H1 (cell line): ENCODE measurements around the gene KIZ. TPM values are rescaled to one million over a fixed set of nuclear protein-coding genes. Genes with fewer than 3 reads are reported as not detected.

Source experiments
- CTCF ChIA-PET: fragments of 300-600 bp; sonication (Branson Sonifier 250); formaldehyde crosslinking; loops from one replicate; lab custom pipeline; 2021; ENCODE audit not compliant: partially characterized antibody; lab: Charles Lee
- POLR2A ChIA-PET: fragments of 300-600 bp; sonication (Branson Sonifier 250); formaldehyde crosslinking; loops from one replicate; lab custom pipeline; 2021; ENCODE audit warnings: inconsistent platforms; ENCODE audit not compliant: partially characterized antibody; lab: Charles Lee
- DNase-seq, 2 experiments: peaks; one replicate each; pipeline versions ENCODE4 v3.0.0 to v3.0.0-alpha.2; 2010 to 2022; ENCODE audit warnings: low spot score in 2 of 2, low read depth in 1 of 2, mixed read lengths in 1 of 2
- FAIRE-seq: peaks from 2 replicates; lab custom pipeline; 2011; peaks lifted over from hg19 to GRCh38; lab: Jason Lieb, UNC
- H2AFZ ChIP-seq: 2 replicates; pipeline ENCODE4 v1.8.1; 2012; ENCODE audit warnings: low read length, inconsistent platforms
- H2AK5ac ChIP-seq: 2 replicates; pipeline ENCODE4 v1.6.1; 2013; ENCODE audit warnings: low read depth, low read length
- H2BK120ac ChIP-seq: replicated peaks from 2 replicates; pipeline ENCODE3; 2013; ENCODE audit warnings: low read depth, low read length, inconsistent platforms
- H2BK12ac ChIP-seq: 2 replicates; pipeline ENCODE4 v1.6.1; 2013; ENCODE audit warnings: low read depth, low read length
- H2BK15ac ChIP-seq: 2 replicates; pipeline ENCODE4 v1.6.1; 2013; ENCODE audit warnings: low read length
- H2BK20ac ChIP-seq: 2 replicates; pipeline ENCODE4 v1.6.1; 2013; ENCODE audit warnings: low read length
- H2BK5ac ChIP-seq: 2 replicates; pipeline ENCODE4 v1.6.1; 2013; ENCODE audit warnings: low read depth, low read length
- H3K14ac ChIP-seq: 2 replicates; pipeline ENCODE4 v1.6.1; 2013; ENCODE audit warnings: inconsistent platforms; ENCODE audit not compliant: insufficient read length
- H3K18ac ChIP-seq: 2 replicates; pipeline ENCODE4 v1.6.1; 2013; ENCODE audit warnings: low read length; ENCODE audit errors: extremely low read depth
- H3K23ac ChIP-seq: 2 replicates; pipeline ENCODE4 v1.6.1; 2013; ENCODE audit warnings: inconsistent platforms; ENCODE audit not compliant: insufficient read length
- H3K23me2 ChIP-seq: 2 replicates; pipeline ENCODE4 v1.6.1; 2013; ENCODE audit warnings: low read depth, low read length
- H3K27ac ChIP-seq: 2 replicates; pipeline ENCODE4 v1.6.1; 2011; ENCODE audit warnings: low read depth, low read length, inconsistent platforms
- H3K27me3 ChIP-seq, 4 experiments: replicated peaks in 1 of 4; 1 replicate in 1 of 4; 2 replicates in 3 of 4; pipeline versions ENCODE4 v1.6.1 to v1.8.1; 2011 to 2013; ENCODE audit warnings: low read length in 3 of 4, mild to moderate bottlenecking in 3 of 4, inconsistent platforms in 2 of 4, mixed read lengths in 2 of 4, moderate library complexity in 1 of 4; ENCODE audit not compliant: control insufficient read depth in 3 of 4, insufficient read depth in 3 of 4; ENCODE audit errors: extremely low read depth in 1 of 4
- H3K36me3 ChIP-seq, 4 experiments: 2 replicates each; pipeline versions ENCODE4 v1.6.1 to v1.8.1; 2011 to 2013; ENCODE audit warnings: mild to moderate bottlenecking in 4 of 4, low read length in 3 of 4, moderate library complexity in 2 of 4, control low read depth in 1 of 4, inconsistent platforms in 1 of 4; ENCODE audit not compliant: insufficient read depth in 4 of 4, control insufficient read depth in 2 of 4
- H3K4ac ChIP-seq: replicated peaks from 2 replicates; pipeline ENCODE3; 2013; ENCODE audit warnings: low read length, low read depth, mixed read lengths, inconsistent platforms; ENCODE audit not compliant: insufficient read length
- H3K4me1 ChIP-seq, 4 experiments: replicated peaks in 1 of 4; 1 replicate in 1 of 4; 2 replicates in 3 of 4; pipeline versions ENCODE4 v1.6.1 to v1.8.1; 2011 to 2013; ENCODE audit warnings: low read length in 3 of 4, inconsistent platforms in 2 of 4, mixed read lengths in 1 of 4; ENCODE audit not compliant: insufficient read depth in 4 of 4, control insufficient read depth in 3 of 4
- H3K4me2 ChIP-seq, 2 experiments: 2 replicates each; pipeline versions ENCODE4 v1.6.1 to v1.8.1; 2011 to 2013; ENCODE audit warnings: low read depth in 2 of 2, low read length in 2 of 2, control low read depth in 1 of 2, inconsistent platforms in 1 of 2, mild to moderate bottlenecking in 1 of 2; ENCODE audit not compliant: insufficient read depth in 1 of 2
- H3K4me3 ChIP-seq, 4 experiments: fragments of 200-600, 300-600 bp in 1 of 4; sonication (generic), shearing (Covaris generic), sonication (Bioruptor Twin) in 1 of 4; 2 replicates each; pipeline versions ENCODE4 v1.5.1 to v1.8.1; 2011 to 2016; ENCODE audit warnings: low read length in 4 of 4, low read depth in 3 of 4, control low read depth in 2 of 4, inconsistent platforms in 2 of 4, mild to moderate bottlenecking in 2 of 4, mixed read lengths in 1 of 4, moderate library complexity in 1 of 4; ENCODE audit not compliant: insufficient read depth in 2 of 4; ENCODE audit errors: extremely low read depth in 1 of 4
- H3K56ac ChIP-seq: replicated peaks from 2 replicates; pipeline ENCODE3; 2013; ENCODE audit warnings: low read depth, mild to moderate bottlenecking, mixed read lengths, low read length, inconsistent platforms; ENCODE audit not compliant: insufficient read length
- H3K79me1 ChIP-seq: 2 replicates; pipeline ENCODE4 v1.6.1; 2013; ENCODE audit warnings: low read depth, low read length, control low read depth
- H3K79me2 ChIP-seq, 2 experiments: 2 replicates each; pipeline versions ENCODE4 v1.6.1 to v1.8.1; 2012 to 2013; ENCODE audit warnings: low read length in 2 of 2, mild to moderate bottlenecking in 2 of 2, inconsistent platforms in 1 of 2; ENCODE audit not compliant: insufficient read depth in 2 of 2, control insufficient read depth in 1 of 2
- H3K9ac ChIP-seq, 4 experiments: replicated peaks in 1 of 4; 1 replicate in 1 of 4; 2 replicates in 3 of 4; pipeline versions ENCODE4 v1.6.1 to v1.8.1; 2011 to 2013; ENCODE audit warnings: low read depth in 3 of 4, low read length in 3 of 4, control low read depth in 2 of 4, mild to moderate bottlenecking in 2 of 4, moderate library complexity in 2 of 4, inconsistent platforms in 1 of 4; ENCODE audit errors: extremely low read depth in 1 of 4
- H3K9me3 ChIP-seq, 2 experiments: 2 replicates each; pipeline versions ENCODE4 v1.6.1 to v1.8.1; 2012 to 2013; ENCODE audit warnings: mild to moderate bottlenecking in 2 of 2, moderate library complexity in 2 of 2, control low read depth in 1 of 2, inconsistent platforms in 1 of 2, low read depth in 1 of 2, low read length in 1 of 2, mixed read lengths in 1 of 2; ENCODE audit not compliant: insufficient read depth in 2 of 2
- H4K20me1 ChIP-seq, 2 experiments: replicated peaks in 1 of 2; 2 replicates each; pipeline versions ENCODE3 to v1.8.1; 2011 to 2013; ENCODE audit warnings: inconsistent platforms in 2 of 2, low read length in 2 of 2, mild to moderate bottlenecking in 1 of 2; ENCODE audit not compliant: insufficient read depth in 2 of 2, control insufficient read depth in 1 of 2
- H4K5ac ChIP-seq: 2 replicates; pipeline ENCODE4 v1.6.1; 2013; ENCODE audit warnings: low read length, low read depth, mixed read lengths, inconsistent platforms; ENCODE audit not compliant: insufficient read length
- H4K8ac ChIP-seq: 2 replicates; pipeline ENCODE4 v1.8.0; 2013; ENCODE audit warnings: mild to moderate bottlenecking, moderate library complexity, low read length, inconsistent platforms; ENCODE audit not compliant: insufficient read depth; ENCODE audit errors: extremely low read depth
- H4K91ac ChIP-seq: replicated peaks from 2 replicates; pipeline ENCODE3; 2013; ENCODE audit warnings: low read length, mixed read lengths, inconsistent platforms; ENCODE audit not compliant: insufficient read length
- CBX8 ChIP-seq: fragments of 300-800, 300-1000 bp; sonication (generic); IDR thresholded peaks from 2 replicates; pipeline ENCODE4 v1.7.1; 2016; ENCODE audit warnings: low read depth, low read length, borderline replicate concordance
- EZH2 ChIP-seq: fragments of 200-600 bp; sonication (generic); IDR thresholded peaks from 2 replicates; pipeline ENCODE4 v1.7.1; 2012; ENCODE audit warnings: low read depth, mild to moderate bottlenecking, moderate library complexity, low read length, inconsistent platforms; ENCODE audit not compliant: severe bottlenecking
- GABPA ChIP-seq: IDR thresholded peaks from 2 replicates; pipeline ENCODE4 v1.6.1; 2011; ENCODE audit warnings: mild to moderate bottlenecking, low read length, moderate library complexity, borderline replicate concordance; ENCODE audit not compliant: insufficient read depth
- JUN ChIP-seq: IDR thresholded peaks from 2 replicates; pipeline ENCODE4 v1.6.1; 2011; ENCODE audit warnings: low read depth, mild to moderate bottlenecking, improper control_type of control experiment, low read length
- KDM5A ChIP-seq: fragments of 200-600 bp; IDR thresholded peaks from 2 replicates; pipeline ENCODE4 v1.7.1; 2012; ENCODE audit warnings: mild to moderate bottlenecking, low read length, inconsistent platforms, mixed read lengths
- POLR2A ChIP-seq, 2 experiments: IDR thresholded peaks; 1 replicate in 1 of 2; 2 replicates in 1 of 2; pipeline ENCODE4 v1.6.1; 2011; ENCODE audit warnings: low read depth in 2 of 2, low read length in 2 of 2, mild to moderate bottlenecking in 2 of 2; ENCODE audit errors: control extremely low read depth in 1 of 2
- RAD21 ChIP-seq, 2 experiments: IDR thresholded peaks in 1 of 2; conservative IDR thresholded peaks in 1 of 2; 2 replicates each; pipeline ENCODE4 v1.6.1; 2011; ENCODE audit warnings: low read depth in 2 of 2, low read length in 2 of 2, improper control_type of control experiment in 1 of 2, inconsistent platforms in 1 of 2, mild to moderate bottlenecking in 1 of 2, moderate library complexity in 1 of 2
- RXRA ChIP-seq: IDR thresholded peaks from 2 replicates; pipeline ENCODE4 v1.6.1; 2011; ENCODE audit warnings: low read depth, mild to moderate bottlenecking, low read length, moderate library complexity; ENCODE audit not compliant: insufficient read depth
- SAP30 ChIP-seq: fragments of 300-600 bp; sonication (generic); IDR thresholded peaks from 2 replicates; pipeline ENCODE4 v1.7.1; 2012; ENCODE audit warnings: low read length, moderate library complexity, mild to moderate bottlenecking, inconsistent platforms; ENCODE audit not compliant: insufficient read depth, insufficient replicate concordance
- TAF1 ChIP-seq: IDR thresholded peaks from 2 replicates; pipeline ENCODE4 v1.6.1; 2011; ENCODE audit warnings: mild to moderate bottlenecking, low read depth, low read length
- WGBS, 2 experiments: shearing (Covaris generic) in 1 of 2; methylation state at CpG; one replicate each; pipeline versions ENCODE4 v1.1.6 to v1.1.7; 2013 to 2015; ENCODE audit warnings: low lambda C conversion rate in 2 of 2, mixed read lengths in 2 of 2, inconsistent platforms in 1 of 2, low coverage in 1 of 2, missing lambda C conversion rate in 1 of 2; ENCODE audit not compliant: insufficient replicate concordance in 2 of 2, insufficient coverage in 1 of 2, insufficient read length in 1 of 2; ENCODE audit errors: extremely low coverage in 1 of 2, missing lambda C conversion rate in 1 of 2; 5-methylcytosine and 5-hydroxymethylcytosine counted together
- polyA plus RNA-seq, 7 experiments: library from polyadenylated mRNA; depleted of rRNA in 3 of 7; stranded (reverse) in 5 of 7; unstranded in 2 of 7; fragments of >200 nt in 5 of 7; fragments of 200-250 nt in 2 of 7; gene quantifications; 1 replicate in 5 of 7; 2 replicates in 1 of 7; 4 replicates in 1 of 7; pipeline versions ENCODE4 v1.2.1 to v1.2.3, GENCODE V29; 2011 to 2013; ENCODE audit warnings: missing spikeins in 2 of 7, mixed read lengths in 2 of 7
- total RNA-seq: library from RNA; stranded (reverse); fragmentation: NEBNext Ultra II Directional; extraction: Animal tissue kit (Norgen Biotek cat#: 25700); gene quantifications from 2 replicates; pipeline ENCODE4 v1.2.1, GENCODE V29; 2021
- TF ChIP-seq, protein P1 (sequence below), 3 experiments: IDR thresholded peaks; 1 replicate in 2 of 3; 2 replicates in 1 of 3; pipeline versions ENCODE4 v1.5.1 to v1.6.1; 2011; ENCODE audit warnings: low read length in 3 of 3, mild to moderate bottlenecking in 3 of 3, inconsistent platforms in 2 of 3, low read depth in 1 of 3, moderate library complexity in 1 of 3; ENCODE audit not compliant: insufficient read depth in 1 of 3; ENCODE audit errors: control extremely low read depth in 1 of 3

KIZ gene
- total and polyA plus RNA-seq, 2 of the 8 experiments (the other 6 are each of a cell fraction or from before 2014, with no cell fraction given) = 13.0 to 51.7 TPM

DNA sequence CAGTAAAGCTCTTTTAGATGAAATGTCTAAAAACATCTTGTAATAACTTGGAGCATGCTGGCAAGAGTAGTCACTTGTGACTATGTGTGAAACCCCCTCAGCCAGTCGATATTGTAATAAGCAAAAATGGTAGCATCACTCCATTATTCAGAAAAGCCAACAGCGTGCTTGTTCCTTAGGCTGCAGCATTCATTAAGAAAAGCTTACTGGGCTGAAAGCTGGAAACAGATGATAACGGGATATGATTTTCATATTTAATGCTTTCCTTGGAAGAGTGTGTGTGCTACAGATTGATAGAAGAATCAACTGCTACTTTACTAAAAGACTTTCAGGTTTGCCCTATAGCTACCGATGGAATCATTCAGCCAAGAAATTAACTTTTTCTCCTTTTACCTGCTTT is 20.3 kb downstream of the KIZ start:
- Histone ChIP-seq H3K18ac (no peak overlapping the region), H3K4me2 (no peak overlapping the region), H3K27ac (no peak overlapping the region), H3K4me1 (no peaks in the 10 kb centered on the region), H2BK12ac (no peak overlapping the region), H2AK5ac (no peak overlapping the region), H3K79me2 (no peaks in the 10 kb centered on the region), H3K27me3 (no peaks in the 10 kb centered on the region), H4K20me1 (no peaks in the 10 kb centered on the region), H3K23ac (no peak overlapping the region), H4K5ac (no peak overlapping the region), H3K14ac (no peak overlapping the region), H2BK120ac (no peak overlapping the region), H3K56ac (no peak overlapping the region), H2BK5ac (no peak overlapping the region), H3K79me1 (no peaks in the 10 kb centered on the region), H3K4ac (no peak overlapping the region), H2AFZ (no peak overlapping the region), H2BK15ac (no peak overlapping the region), H3K4me3 (no peak overlapping the region), H3K36me3 (no peaks in the 10 kb centered on the region; a peak in 2 of 8 replicates), H3K23me2 (peaks cover 3% of the 10 kb centered on the region), H3K9me3 (no peaks in the 10 kb centered on the region), H4K8ac (no peak overlapping the region), H3K9ac (no peak overlapping the region), H4K91ac (no peak overlapping the region), H2BK20ac (no peak overlapping the region)
- CTCF ChIA-PET = interaction anchor here (1.1 to 1.3 kb wide), 2 partner anchors 16 to 88 kb away, joined by 3 to 4 read pairs; no protein-coding TSS in a partner anchor
- WGBS, 2 experiments = 96% methylated on average over 4 of the region's 4 CpGs; no CpG with 5 or more reads in 1 of the 2 experiments
- no peak for DNase-seq
- POLR2A ChIA-PET = interaction anchor here (1.1 kb wide), 1 partner anchor 12 kb away, joined by 3 read pairs; no protein-coding TSS in a partner anchor
- FAIRE-seq = no peak
- TF ChIP-seq TAF1 = no peak
- no peak for TF ChIP-seq JUN
- no peak for TF ChIP-seq SAP30
- no peak for TF ChIP-seq RAD21 (IDR thresholded peaks at IDR 0.05 in 1 of 2, conservative IDR thresholded peaks at IDR 0.05 in 1 of 2; ENCODE audit: low read depth in 2 of 2, low read length in 2 of 2)
- TF ChIP-seq, protein P1, sequence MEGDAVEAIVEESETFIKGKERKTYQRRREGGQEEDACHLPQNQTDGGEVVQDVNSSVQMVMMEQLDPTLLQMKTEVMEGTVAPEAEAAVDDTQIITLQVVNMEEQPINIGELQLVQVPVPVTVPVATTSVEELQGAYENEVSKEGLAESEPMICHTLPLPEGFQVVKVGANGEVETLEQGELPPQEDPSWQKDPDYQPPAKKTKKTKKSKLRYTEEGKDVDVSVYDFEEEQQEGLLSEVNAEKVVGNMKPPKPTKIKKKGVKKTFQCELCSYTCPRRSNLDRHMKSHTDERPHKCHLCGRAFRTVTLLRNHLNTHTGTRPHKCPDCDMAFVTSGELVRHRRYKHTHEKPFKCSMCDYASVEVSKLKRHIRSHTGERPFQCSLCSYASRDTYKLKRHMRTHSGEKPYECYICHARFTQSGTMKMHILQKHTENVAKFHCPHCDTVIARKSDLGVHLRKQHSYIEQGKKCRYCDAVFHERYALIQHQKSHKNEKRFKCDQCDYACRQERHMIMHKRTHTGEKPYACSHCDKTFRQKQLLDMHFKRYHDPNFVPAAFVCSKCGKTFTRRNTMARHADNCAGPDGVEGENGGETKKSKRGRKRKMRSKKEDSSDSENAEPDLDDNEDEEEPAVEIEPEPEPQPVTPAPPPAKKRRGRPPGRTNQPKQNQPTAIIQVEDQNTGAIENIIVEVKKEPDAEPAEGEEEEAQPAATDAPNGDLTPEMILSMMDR (IDR thresholded peaks at IDR 0.05; ENCODE audit: control extremely low read depth in 1 of 3, insufficient read depth in 1 of 3, low read depth in 1 of 3, low read length in 3 of 3) = no peak
- TF ChIP-seq RXRA = no peak
- TF ChIP-seq EZH2 = no peak
- TF ChIP-seq GABPA = no peak
- TF ChIP-seq KDM5A = no peak
- TF ChIP-seq POLR2A (IDR thresholded peaks at IDR 0.05; ENCODE audit: control extremely low read depth in 1 of 2, low read depth in 2 of 2, low read length in 2 of 2) = no peak
- TF ChIP-seq CBX8 = no peak
